SK-N-SH treated with all-trans-retinoic acid at 6 μM for 48 hours (cell line): ENCODE results near the gene NPR1.

Source experiments
- ATAC-seq: fragments of 200-7000 bp; cut with Tn5 transposase; 3 replicates; pipeline ENCODE4 v1.9.1; 2020; ENCODE audit warnings: mild to moderate bottlenecking, moderate library complexity
- ARNTL ChIP-seq: fragments of 450-650 bp; formaldehyde crosslinking; IDR thresholded peaks from 2 replicates; pipeline ENCODE4 v1.5.0; 2020; ENCODE audit warnings: low read depth, mild to moderate bottlenecking, moderate library complexity, borderline replicate concordance
- BACH2 ChIP-seq: fragments of 250-450 bp; sonication (Bioruptor Pico); IDR thresholded peaks from 2 replicates; pipeline ENCODE4 v1.9.0; 2021; ENCODE audit warnings: mild to moderate bottlenecking, borderline replicate concordance
- ESRRG ChIP-seq: fragments of 250-450 bp; sonication (Bioruptor Pico); IDR thresholded peaks from 2 replicates; pipeline ENCODE4 v1.6.1; 2021; ENCODE audit warnings: mild to moderate bottlenecking
- GLIS3 ChIP-seq: fragments of 250-450 bp; sonication (Bioruptor Pico); IDR thresholded peaks from 2 replicates; pipeline ENCODE4 v1.5.0; 2020; ENCODE audit warnings: mild to moderate bottlenecking, moderate library complexity
- ISL1 ChIP-seq: fragments of 250-450 bp; sonication (Bioruptor Pico); IDR thresholded peaks from 2 replicates; pipeline ENCODE4 v2.1.2; 2022; ENCODE audit warnings: mild to moderate bottlenecking, moderate library complexity
- OSR1 ChIP-seq: fragments of 250-450 bp; sonication (Bioruptor Pico); IDR thresholded peaks from 2 replicates; pipeline ENCODE4 v1.8.0; 2022; ENCODE audit warnings: moderate library complexity, mild to moderate bottlenecking, inconsistent platforms
- PPARA ChIP-seq: fragments of 250-450 bp; sonication (Bioruptor Pico); IDR thresholded peaks from 2 replicates; pipeline ENCODE4 v1.5.0; 2020; ENCODE audit warnings: mild to moderate bottlenecking, borderline replicate concordance
- RARB ChIP-seq: fragments of 250-450 bp; sonication (Bioruptor Pico); IDR thresholded peaks from 2 replicates; pipeline ENCODE4 v1.8.0; 2021; ENCODE audit warnings: mild to moderate bottlenecking, moderate library complexity
- SNAI2 ChIP-seq: fragments of 250-450 bp; sonication (Bioruptor Pico); IDR thresholded peaks from 2 replicates; pipeline ENCODE4 v1.5.0; 2020; ENCODE audit warnings: mild to moderate bottlenecking, moderate library complexity
- TCF4 ChIP-seq: fragments of 250-450 bp; sonication (Bioruptor Pico); IDR thresholded peaks from 2 replicates; pipeline ENCODE4 v1.8.0; 2021; ENCODE audit warnings: mild to moderate bottlenecking, moderate library complexity, borderline replicate concordance
- TOX ChIP-seq: fragments of 250-450 bp; sonication (Bioruptor Pico); IDR thresholded peaks from 2 replicates; pipeline ENCODE4 v1.8.0; 2021; ENCODE audit warnings: mild to moderate bottlenecking, moderate library complexity, borderline replicate concordance
- ZC3H10 ChIP-seq: fragments of 250-450 bp; sonication (Bioruptor Pico); IDR thresholded peaks from 2 replicates; pipeline ENCODE4 v1.5.1; 2021; ENCODE audit warnings: mild to moderate bottlenecking, moderate library complexity
- ZNF565 ChIP-seq: fragments of 450-650 bp; formaldehyde crosslinking; conservative IDR thresholded peaks from 2 replicates; pipeline ENCODE4 v1.5.0; 2020; ENCODE audit warnings: low read depth, mild to moderate bottlenecking, moderate library complexity
- ZNF70 ChIP-seq: fragments of 450-650 bp; formaldehyde crosslinking; IDR thresholded peaks from 2 replicates; pipeline ENCODE4 v1.5.0; 2020; ENCODE audit warnings: mild to moderate bottlenecking, moderate library complexity
- ZNF8 ChIP-seq: fragments of 450-650 bp; formaldehyde crosslinking; IDR thresholded peaks from 2 replicates; pipeline ENCODE4 v1.5.0; 2020; ENCODE audit warnings: mild to moderate bottlenecking, moderate library complexity
- TF ChIP-seq, protein P1 (sequence below): fragments of 250-450 bp; sonication (Bioruptor Pico); IDR thresholded peaks from 2 replicates; pipeline ENCODE4 v1.8.0; 2020; ENCODE audit warnings: mild to moderate bottlenecking, moderate library complexity, borderline replicate concordance
- TF ChIP-seq, protein P2 (sequence below): fragments of 250-450 bp; sonication (Bioruptor Pico); IDR thresholded peaks from 2 replicates; pipeline ENCODE4 v1.5.1; 2020; ENCODE audit warnings: low read depth, mild to moderate bottlenecking, moderate library complexity
- TF ChIP-seq, protein P3 (sequence below): fragments of 250-450 bp; sonication (Bioruptor Pico); IDR thresholded peaks from 2 replicates; pipeline ENCODE4 v1.5.0; 2020; ENCODE audit warnings: mild to moderate bottlenecking, moderate library complexity
- TF ChIP-seq, protein P4 (sequence below): fragments of 250-450 bp; sonication (Bioruptor Pico); IDR thresholded peaks from 2 replicates; pipeline ENCODE4 v1.5.1; 2021; ENCODE audit warnings: mild to moderate bottlenecking, moderate library complexity
- TF ChIP-seq, protein P5 (sequence below): fragments of 250-450 bp; sonication (Bioruptor Pico); IDR thresholded peaks from 2 replicates; pipeline ENCODE4 v1.8.0; 2021; ENCODE audit warnings: low read depth, mild to moderate bottlenecking, moderate library complexity, borderline replicate concordance

Gene NPR1

DNA sequence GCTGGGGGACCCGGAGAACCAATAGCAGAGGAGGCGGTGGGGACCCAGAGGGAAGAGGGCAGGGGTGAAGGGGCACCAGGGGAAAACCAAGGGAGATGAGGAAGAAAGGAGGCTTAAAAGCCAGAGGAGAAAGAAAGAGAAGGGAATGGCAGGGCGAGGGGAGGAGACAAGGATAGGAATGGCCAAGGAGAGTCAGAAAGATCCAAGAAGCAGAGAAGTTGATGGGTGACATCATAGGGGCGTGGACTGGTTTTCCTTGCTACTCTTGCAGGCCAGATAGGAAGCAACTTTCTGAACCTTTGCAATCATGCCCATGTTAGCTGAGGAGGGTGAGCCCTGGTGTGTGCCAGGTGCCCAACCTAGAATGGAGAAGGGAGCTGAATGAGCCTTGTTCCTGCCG is 5.4 kb downstream of the NPR1 start:
- ATAC-seq: peak; percentile 51

DNA sequence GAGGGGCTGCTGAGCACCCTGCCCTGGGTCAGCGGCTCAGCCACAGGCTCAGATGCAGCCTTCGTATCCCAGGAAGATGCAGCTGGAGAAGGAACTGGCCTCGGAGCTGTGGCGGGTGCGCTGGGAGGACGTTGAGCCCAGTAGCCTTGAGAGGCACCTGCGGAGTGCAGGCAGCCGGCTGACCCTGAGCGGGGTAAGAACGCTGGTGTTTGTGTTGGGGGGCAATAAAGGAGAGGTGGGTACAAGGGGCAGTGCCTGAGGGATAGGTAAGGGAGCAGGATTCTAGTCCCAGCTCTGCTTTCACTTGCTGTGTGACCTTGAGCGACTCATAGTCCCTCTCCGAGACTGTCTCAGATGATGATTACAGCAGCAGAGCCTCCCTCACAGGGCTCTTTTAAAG is 6.4 kb downstream of the NPR1 start:
- ATAC-seq: no peak

More for the DNA sequence above, 5.4 kb downstream of the NPR1 start:
- TF ChIP-seq PPARA (CRISPR knock-in tag): no peak
- no peak for TF ChIP-seq ZNF70 (CRISPR knock-in tag)
- TF ChIP-seq, protein P1, sequence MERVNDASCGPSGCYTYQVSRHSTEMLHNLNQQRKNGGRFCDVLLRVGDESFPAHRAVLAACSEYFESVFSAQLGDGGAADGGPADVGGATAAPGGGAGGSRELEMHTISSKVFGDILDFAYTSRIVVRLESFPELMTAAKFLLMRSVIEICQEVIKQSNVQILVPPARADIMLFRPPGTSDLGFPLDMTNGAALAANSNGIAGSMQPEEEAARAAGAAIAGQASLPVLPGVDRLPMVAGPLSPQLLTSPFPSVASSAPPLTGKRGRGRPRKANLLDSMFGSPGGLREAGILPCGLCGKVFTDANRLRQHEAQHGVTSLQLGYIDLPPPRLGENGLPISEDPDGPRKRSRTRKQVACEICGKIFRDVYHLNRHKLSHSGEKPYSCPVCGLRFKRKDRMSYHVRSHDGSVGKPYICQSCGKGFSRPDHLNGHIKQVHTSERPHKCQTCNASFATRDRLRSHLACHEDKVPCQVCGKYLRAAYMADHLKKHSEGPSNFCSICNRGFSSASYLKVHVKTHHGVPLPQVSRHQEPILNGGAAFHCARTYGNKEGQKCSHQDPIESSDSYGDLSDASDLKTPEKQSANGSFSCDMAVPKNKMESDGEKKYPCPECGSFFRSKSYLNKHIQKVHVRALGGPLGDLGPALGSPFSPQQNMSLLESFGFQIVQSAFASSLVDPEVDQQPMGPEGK (CRISPR knock-in tag): no peak
- no peak for TF ChIP-seq SNAI2 (CRISPR knock-in tag)
- no peak for TF ChIP-seq ISL1 (CRISPR knock-in tag)
- TF ChIP-seq ZNF565 (CRISPR knock-in tag): no peak
- TF ChIP-seq OSR1 (CRISPR knock-in tag): no peak

More for the DNA sequence above, 6.4 kb downstream of the NPR1 start:
- TF ChIP-seq ZNF565 (CRISPR knock-in tag): no peak
- no peak for TF ChIP-seq ESRRG (CRISPR knock-in tag)
- TF ChIP-seq TOX (CRISPR knock-in tag): no peak
- no peak for TF ChIP-seq BACH2 (CRISPR knock-in tag)
- no peak for TF ChIP-seq ZNF70 (CRISPR knock-in tag)
- TF ChIP-seq ARNTL (CRISPR knock-in tag): no peak
- TF ChIP-seq ZNF8 (CRISPR knock-in tag): no peak
- no peak for TF ChIP-seq TCF4 (CRISPR knock-in tag)
- TF ChIP-seq, protein P2, sequence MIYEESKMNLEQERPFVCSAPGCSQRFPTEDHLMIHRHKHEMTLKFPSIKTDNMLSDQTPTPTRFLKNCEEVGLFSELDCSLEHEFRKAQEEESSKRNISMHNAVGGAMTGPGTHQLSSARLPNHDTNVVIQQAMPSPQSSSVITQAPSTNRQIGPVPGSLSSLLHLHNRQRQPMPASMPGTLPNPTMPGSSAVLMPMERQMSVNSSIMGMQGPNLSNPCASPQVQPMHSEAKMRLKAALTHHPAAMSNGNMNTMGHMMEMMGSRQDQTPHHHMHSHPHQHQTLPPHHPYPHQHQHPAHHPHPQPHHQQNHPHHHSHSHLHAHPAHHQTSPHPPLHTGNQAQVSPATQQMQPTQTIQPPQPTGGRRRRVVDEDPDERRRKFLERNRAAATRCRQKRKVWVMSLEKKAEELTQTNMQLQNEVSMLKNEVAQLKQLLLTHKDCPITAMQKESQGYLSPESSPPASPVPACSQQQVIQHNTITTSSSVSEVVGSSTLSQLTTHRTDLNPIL (CRISPR knock-in tag): no peak
- TF ChIP-seq ZC3H10 (CRISPR knock-in tag): no peak
- TF ChIP-seq, protein P3, sequence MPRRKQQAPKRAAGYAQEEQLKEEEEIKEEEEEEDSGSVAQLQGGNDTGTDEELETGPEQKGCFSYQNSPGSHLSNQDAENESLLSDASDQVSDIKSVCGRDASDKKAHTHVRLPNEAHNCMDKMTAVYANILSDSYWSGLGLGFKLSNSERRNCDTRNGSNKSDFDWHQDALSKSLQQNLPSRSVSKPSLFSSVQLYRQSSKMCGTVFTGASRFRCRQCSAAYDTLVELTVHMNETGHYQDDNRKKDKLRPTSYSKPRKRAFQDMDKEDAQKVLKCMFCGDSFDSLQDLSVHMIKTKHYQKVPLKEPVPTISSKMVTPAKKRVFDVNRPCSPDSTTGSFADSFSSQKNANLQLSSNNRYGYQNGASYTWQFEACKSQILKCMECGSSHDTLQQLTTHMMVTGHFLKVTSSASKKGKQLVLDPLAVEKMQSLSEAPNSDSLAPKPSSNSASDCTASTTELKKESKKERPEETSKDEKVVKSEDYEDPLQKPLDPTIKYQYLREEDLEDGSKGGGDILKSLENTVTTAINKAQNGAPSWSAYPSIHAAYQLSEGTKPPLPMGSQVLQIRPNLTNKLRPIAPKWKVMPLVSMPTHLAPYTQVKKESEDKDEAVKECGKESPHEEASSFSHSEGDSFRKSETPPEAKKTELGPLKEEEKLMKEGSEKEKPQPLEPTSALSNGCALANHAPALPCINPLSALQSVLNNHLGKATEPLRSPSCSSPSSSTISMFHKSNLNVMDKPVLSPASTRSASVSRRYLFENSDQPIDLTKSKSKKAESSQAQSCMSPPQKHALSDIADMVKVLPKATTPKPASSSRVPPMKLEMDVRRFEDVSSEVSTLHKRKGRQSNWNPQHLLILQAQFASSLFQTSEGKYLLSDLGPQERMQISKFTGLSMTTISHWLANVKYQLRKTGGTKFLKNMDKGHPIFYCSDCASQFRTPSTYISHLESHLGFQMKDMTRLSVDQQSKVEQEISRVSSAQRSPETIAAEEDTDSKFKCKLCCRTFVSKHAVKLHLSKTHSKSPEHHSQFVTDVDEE: no peak
- TF ChIP-seq OSR1 (CRISPR knock-in tag): no peak
- TF ChIP-seq ISL1 (CRISPR knock-in tag): no peak
- TF ChIP-seq, protein P4, sequence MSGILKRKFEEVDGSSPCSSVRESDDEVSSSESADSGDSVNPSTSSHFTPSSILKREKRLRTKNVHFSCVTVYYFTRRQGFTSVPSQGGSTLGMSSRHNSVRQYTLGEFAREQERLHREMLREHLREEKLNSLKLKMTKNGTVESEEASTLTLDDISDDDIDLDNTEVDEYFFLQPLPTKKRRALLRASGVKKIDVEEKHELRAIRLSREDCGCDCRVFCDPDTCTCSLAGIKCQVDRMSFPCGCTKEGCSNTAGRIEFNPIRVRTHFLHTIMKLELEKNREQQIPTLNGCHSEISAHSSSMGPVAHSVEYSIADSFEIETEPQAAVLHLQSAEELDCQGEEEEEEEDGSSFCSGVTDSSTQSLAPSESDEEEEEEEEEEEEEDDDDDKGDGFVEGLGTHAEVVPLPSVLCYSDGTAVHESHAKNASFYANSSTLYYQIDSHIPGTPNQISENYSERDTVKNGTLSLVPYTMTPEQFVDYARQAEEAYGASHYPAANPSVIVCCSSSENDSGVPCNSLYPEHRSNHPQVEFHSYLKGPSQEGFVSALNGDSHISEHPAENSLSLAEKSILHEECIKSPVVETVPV: no peak
- TF ChIP-seq GLIS3 (CRISPR knock-in tag): no peak
- TF ChIP-seq, protein P5, sequence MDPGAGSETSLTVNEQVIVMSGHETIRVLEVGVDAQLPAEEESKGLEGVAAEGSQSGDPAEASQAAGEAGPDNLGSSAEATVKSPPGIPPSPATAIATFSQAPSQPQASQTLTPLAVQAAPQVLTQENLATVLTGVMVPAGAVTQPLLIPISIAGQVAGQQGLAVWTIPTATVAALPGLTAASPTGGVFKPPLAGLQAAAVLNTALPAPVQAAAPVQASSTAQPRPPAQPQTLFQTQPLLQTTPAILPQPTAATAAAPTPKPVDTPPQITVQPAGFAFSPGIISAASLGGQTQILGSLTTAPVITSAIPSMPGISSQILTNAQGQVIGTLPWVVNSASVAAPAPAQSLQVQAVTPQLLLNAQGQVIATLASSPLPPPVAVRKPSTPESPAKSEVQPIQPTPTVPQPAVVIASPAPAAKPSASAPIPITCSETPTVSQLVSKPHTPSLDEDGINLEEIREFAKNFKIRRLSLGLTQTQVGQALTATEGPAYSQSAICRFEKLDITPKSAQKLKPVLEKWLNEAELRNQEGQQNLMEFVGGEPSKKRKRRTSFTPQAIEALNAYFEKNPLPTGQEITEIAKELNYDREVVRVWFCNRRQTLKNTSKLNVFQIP (CRISPR knock-in tag): no peak
- no peak for TF ChIP-seq RARB (CRISPR knock-in tag)
- TF ChIP-seq, protein P1 (CRISPR knock-in tag): no peak
